Progenitor cell of endocrine pancreas (in vitro differentiated cells): Measurements from ENCODE around the gene GBP3. TPM values are rescaled to one million over a fixed set of nuclear protein-coding genes. Genes with fewer than 3 reads are reported as not detected.
"Not testable (repeated sequence)": the region's sequence is repeated elsewhere in the genome, so short reads cannot be mapped to it uniquely, and the experiment has no call there.

ENCODE experiments used
- DNase-seq: peaks from one replicate; pipeline ENCODE4 v3.0.0; 2021; ENCODE audit warnings: low spot score; ENCODE audit not compliant: unreplicated experiment
- H3K27ac Mint-ChIP-seq: 2 replicates; pipeline ENCODE4 v1.8.0; 2021; ENCODE audit warnings: mild to moderate bottlenecking, moderate library complexity, mixed read lengths
- H3K27me3 Mint-ChIP-seq: 2 replicates; pipeline ENCODE4 v1.8.0; 2021; ENCODE audit warnings: mixed read lengths
- H3K36me3 Mint-ChIP-seq: 2 replicates; pipeline ENCODE4 v1.8.0; 2022; ENCODE audit warnings: mixed read lengths; ENCODE audit not compliant: insufficient read depth
- H3K4me1 Mint-ChIP-seq: 2 replicates; pipeline ENCODE4 v1.8.0; 2021; ENCODE audit warnings: low read depth, mixed read lengths
- H3K4me3 Mint-ChIP-seq: 2 replicates; pipeline ENCODE4 v1.8.0; 2021; ENCODE audit warnings: low read depth, mild to moderate bottlenecking, moderate library complexity, mixed read lengths
- H3K9me3 Mint-ChIP-seq: 2 replicates; pipeline ENCODE4 v1.8.0; 2021; ENCODE audit warnings: low read depth, mixed read lengths
- CTCF ChIP-seq: fragments of 200-600 bp; sonication (generic); IDR thresholded peaks from one replicate; pipeline ENCODE4 v1.5.0; 2021; ENCODE audit warnings: antibody characterized with exemption, mild to moderate bottlenecking; ENCODE audit not compliant: unreplicated experiment
- total RNA-seq: library from RNA; stranded (reverse); gene quantifications from 2 replicates; pipeline ENCODE4 v1.2.1, GENCODE V29; 2021

Gene GBP3
- total RNA-seq, 1 donor from 2014 or later, result not detected

GRCh38 chr1:88980870-88981269, 41.8 kb downstream of the GBP3 start:
- H3K27ac Mint-ChIP-seq, result no peak overlapping the region
- TF ChIP-seq CTCF, result no peak
- peaks cover 7% of the 10 kb centered on the region for H3K9me3 Mint-ChIP-seq
- H3K4me1 Mint-ChIP-seq, result peaks cover 6% of the 10 kb centered on the region
- H3K4me3 Mint-ChIP-seq, result no peak overlapping the region
- H3K27me3 Mint-ChIP-seq, result no peaks in the 10 kb centered on the region
- DNase-seq, result no peak
- peaks cover 36% of the 10 kb centered on the region for H3K36me3 Mint-ChIP-seq

GRCh38 chr1:88979749-88980116, 42.9 kb downstream of the GBP3 start:
- Mint-ChIP-seq H3K9me3 (peaks cover 7% of the 10 kb centered on the region), H3K36me3 (peaks cover 36% of the 10 kb centered on the region), H3K27me3 (no peaks in the 10 kb centered on the region), H3K27ac (no peak overlapping the region), H3K4me3 (no peak overlapping the region), H3K4me1 (peaks cover 4% of the 10 kb centered on the region)
- TF ChIP-seq CTCF, result no peak
- no peak for DNase-seq

DNA sequence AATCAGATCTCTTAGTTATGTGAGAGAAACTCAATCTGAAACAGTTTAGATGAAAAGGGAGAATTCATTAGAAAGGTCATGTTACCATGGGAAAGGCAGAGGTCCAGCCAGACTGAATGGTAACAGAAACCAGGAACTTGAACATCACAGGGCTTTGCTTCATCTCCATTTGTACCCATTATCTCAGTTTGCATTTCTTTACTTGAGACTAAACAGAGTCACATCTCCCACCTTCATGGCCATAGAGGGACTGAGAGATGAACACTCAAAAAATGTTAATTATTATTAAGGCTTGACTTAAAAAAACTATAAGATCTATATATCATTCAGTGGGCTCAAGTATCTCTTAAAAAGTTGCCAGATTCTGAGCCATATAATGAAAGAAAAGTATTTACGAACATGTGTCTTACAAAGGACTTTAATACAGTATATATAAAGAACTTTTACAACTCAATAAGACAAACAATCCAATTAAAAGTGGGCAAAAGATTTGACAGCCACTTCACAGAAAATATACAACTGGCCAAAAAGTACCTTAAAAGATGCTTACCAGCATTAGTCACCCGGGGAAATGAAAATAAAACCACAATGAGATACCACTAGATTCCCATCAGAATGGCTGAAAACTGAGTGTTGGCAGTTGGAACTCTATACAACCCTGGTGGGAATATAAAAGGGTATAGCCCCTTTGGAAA, 43.5 kb downstream of the GBP3 start:
- no peak for TF ChIP-seq CTCF
- peaks cover 7% of the 10 kb centered on the region for H3K9me3 Mint-ChIP-seq
- no peaks in the 10 kb centered on the region for H3K27me3 Mint-ChIP-seq
- DNase-seq, result no peak
- H3K4me3 Mint-ChIP-seq, result no peak overlapping the region
- peaks cover 35% of the 10 kb centered on the region for H3K36me3 Mint-ChIP-seq
- peaks cover 4% of the 10 kb centered on the region for H3K4me1 Mint-ChIP-seq
- H3K27ac Mint-ChIP-seq, result no peak overlapping the region

DNA sequence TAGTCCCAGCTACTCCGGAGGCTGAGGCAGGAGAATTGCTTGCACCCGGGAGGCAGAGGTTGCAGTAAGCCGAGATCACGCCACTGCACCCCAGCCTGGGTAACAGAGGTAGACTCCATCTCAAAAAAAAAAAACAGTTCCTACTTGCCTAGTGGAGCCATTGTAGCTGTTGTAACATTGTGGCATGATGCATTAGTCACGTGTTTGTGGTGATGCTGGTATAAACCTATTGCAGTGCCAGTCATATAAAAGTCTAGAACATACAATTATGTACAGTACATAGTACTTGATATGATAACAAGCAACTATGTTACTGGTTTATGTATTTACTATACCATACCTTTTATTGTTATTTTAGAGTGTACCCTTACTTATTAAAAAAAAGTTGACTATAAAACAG, 46.4 kb downstream of the GBP3 start:
- H3K9me3 Mint-ChIP-seq, result no peaks in the 10 kb centered on the region
- no peak overlapping the region for H3K4me3 Mint-ChIP-seq
- no peak for TF ChIP-seq CTCF
- no peaks in the 10 kb centered on the region for H3K4me1 Mint-ChIP-seq
- H3K27ac Mint-ChIP-seq, result no peak overlapping the region
- H3K36me3 Mint-ChIP-seq, result peaks cover 18% of the 10 kb centered on the region
- DNase-seq, result no peak
- no peaks in the 10 kb centered on the region for H3K27me3 Mint-ChIP-seq

GRCh38 chr1:88974616-88975172, 48.0 kb downstream of the GBP3 start:
- not testable (repeated sequence) for H3K27me3 Mint-ChIP-seq, H3K27ac Mint-ChIP-seq, H3K4me1 Mint-ChIP-seq, H3K9me3 Mint-ChIP-seq, DNase-seq, H3K4me3 Mint-ChIP-seq
- peaks cover 16% of the 10 kb centered on the region for H3K36me3 Mint-ChIP-seq
